AG10803 (cell line): ENCODE results near the gene ARHGAP19.

ENCODE experiments used
- DNase-seq: peaks from one replicate; pipeline ENCODE4 v3.0.0; 2010; ENCODE audit warnings: low read depth
- H3K4me3 ChIP-seq: 2 replicates; pipeline ENCODE4 v1.5.1; 2011; ENCODE audit warnings: mild to moderate bottlenecking, low read length, control low read depth
- TF ChIP-seq, protein P1 (sequence below): conservative IDR thresholded peaks from 2 replicates; pipeline ENCODE4 v1.5.1; 2011; ENCODE audit warnings: mild to moderate bottlenecking, low read length, control low read depth, inconsistent platforms

The ARHGAP19 gene

DNA sequence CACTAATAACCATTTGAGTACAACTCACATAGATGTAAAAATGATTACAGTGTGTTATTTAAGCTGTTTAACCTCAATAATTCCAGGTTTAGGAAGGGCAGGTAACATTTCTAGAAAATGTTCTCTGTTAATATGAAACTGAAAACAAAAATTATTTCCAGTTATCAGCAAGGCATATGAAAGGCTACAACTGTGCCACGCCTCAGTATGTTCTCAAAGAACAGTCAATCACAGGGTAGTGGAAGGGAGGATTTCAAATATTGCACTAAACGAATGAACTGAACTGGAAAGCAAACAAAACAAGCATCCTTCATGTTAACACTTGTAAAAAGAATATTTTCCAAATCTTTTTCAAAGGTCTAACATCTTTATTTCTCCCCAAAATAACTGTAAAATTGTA lies 31.3 kb downstream of the ARHGAP19 start:
- H3K4me3 ChIP-seq = no peak overlapping the region
- DNase-seq = no peak
- TF ChIP-seq, protein P1, sequence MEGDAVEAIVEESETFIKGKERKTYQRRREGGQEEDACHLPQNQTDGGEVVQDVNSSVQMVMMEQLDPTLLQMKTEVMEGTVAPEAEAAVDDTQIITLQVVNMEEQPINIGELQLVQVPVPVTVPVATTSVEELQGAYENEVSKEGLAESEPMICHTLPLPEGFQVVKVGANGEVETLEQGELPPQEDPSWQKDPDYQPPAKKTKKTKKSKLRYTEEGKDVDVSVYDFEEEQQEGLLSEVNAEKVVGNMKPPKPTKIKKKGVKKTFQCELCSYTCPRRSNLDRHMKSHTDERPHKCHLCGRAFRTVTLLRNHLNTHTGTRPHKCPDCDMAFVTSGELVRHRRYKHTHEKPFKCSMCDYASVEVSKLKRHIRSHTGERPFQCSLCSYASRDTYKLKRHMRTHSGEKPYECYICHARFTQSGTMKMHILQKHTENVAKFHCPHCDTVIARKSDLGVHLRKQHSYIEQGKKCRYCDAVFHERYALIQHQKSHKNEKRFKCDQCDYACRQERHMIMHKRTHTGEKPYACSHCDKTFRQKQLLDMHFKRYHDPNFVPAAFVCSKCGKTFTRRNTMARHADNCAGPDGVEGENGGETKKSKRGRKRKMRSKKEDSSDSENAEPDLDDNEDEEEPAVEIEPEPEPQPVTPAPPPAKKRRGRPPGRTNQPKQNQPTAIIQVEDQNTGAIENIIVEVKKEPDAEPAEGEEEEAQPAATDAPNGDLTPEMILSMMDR = no peak

DNA sequence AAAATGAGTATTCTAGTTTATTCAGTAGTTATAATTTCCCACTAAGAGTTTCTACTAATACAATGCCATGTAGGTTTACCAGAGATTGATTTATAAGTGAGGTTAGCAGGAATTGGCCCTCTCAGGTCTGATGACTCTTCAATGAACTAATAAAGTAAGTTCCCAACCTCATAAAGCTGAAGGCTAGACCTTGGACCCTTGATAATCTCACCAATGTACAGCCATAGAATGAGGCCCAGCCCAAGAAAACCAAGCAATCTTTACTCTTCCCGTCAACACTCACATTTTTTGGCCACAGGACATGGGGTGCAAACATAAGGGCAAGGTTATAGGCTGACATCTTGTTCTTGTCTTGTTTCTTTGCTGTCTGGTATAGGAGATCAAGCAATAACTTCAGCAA lies 33.3 kb downstream of the ARHGAP19 start:
- TF ChIP-seq, protein P1 = no peak
- no peak overlapping the region for H3K4me3 ChIP-seq
- no peak for DNase-seq

GRCh38 chr10:97256356-97256755 lies 36.1 kb downstream of the ARHGAP19 start:
- H3K4me3 ChIP-seq = no peak overlapping the region
- no peak for DNase-seq
- TF ChIP-seq, protein P1 = no peak

DNA sequence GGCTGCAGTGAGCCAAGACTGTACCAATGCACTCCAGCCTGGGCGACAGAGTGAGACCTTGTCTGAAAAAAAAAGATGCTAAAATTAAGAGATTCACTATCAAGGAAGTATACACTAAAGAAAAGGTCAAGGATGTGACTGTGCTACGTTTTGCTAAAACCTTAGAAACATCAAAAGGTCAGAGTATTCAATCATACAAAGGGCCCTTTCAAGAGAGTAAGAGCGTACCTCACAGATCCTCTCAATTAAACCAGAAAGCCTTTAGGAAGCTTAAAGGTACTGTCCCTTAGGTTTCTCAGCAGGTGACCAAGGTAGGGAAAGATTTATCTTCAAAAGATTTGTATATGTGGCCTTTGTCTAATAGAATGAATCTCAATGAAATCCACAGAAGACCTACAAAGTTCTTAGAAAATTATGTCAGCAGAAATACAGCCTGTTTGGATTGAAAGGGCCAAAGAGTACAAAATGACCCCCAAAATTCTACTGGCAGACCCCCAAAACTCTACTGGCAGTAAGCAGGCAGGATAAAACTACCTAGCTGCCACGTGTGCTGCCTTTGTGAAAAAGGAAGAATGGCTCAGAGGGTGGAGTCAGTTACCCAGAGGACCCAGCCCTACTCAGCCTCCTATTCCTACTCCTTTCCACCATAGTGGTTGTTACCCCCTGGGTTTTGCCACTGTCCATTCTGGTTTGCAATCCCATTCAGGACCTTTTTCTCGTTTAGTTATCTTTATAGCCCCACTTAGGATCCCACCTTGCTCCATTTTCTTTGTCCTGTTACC lies 36.7 kb downstream of the ARHGAP19 start:
- TF ChIP-seq, protein P1 = no peak
- no peak overlapping the region for H3K4me3 ChIP-seq
- no peak for DNase-seq

- no peak overlapping the region for H3K4me3 ChIP-seq
- no peak for DNase-seq
- TF ChIP-seq, protein P1 = no peak
Measured at GRCh38 chr10:97254694-97255093, 37.7 kb downstream of the ARHGAP19 start.

GRCh38 chr10:97250952-97251351 lies 41.5 kb downstream of the ARHGAP19 start:
- no peak for DNase-seq
- no peak overlapping the region for H3K4me3 ChIP-seq

DNA sequence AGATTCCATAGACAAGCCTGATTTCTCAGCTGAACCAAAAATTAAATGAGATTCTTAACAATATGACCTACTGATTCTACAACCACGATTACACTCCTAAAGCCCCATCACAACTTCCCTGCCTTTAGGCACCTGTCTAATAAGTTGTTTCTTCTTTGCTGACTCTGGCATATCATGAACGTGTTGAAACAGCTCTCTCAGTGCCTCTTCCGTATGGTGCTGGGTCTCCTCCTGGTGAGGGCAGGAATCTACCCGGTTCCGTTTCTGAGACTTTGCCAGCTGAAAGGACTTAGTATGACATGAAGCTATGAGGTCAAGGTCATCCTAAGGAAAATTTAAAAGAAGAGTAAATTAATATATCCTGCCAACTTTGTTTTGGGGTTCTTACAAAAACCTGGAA lies 48.6 kb downstream of the ARHGAP19 start:
- H3K4me3 ChIP-seq = no peak overlapping the region
- DNase-seq = no peak
- TF ChIP-seq, protein P1 = no peak

More at GRCh38 chr10:97250952-97251351, 41.5 kb downstream of the ARHGAP19 start:
- TF ChIP-seq, protein P1 = no peak
